Activated CD8-positive, alpha-beta memory T cell treated with anti-CD3 and anti-CD28 coated beads for 24 hours (primary cell): ENCODE results near the gene RPS15.
"Not testable (repeated sequence)": the region's sequence is repeated elsewhere in the genome, so short reads cannot be mapped to it uniquely, and the experiment has no call there.

Experiments
- DNase-seq: peaks from one replicate; pipeline ENCODE4 v3.0.0-alpha.2; 2020

RPS15 gene

GRCh38 chr19:1402411-1403070, 35.7 kb upstream of the RPS15 start:
- DNase-seq, result no peak

- DNase-seq, result peak; percentile 100
Measured at GRCh38 chr19:1406774-1407527, 31.2 kb upstream of the RPS15 start.

GRCh38 chr19:1407528-1408299, 30.5 kb upstream of the RPS15 start, which contains the start of gene DAZAP1:
Gene DAZAP1, plus strand, starts transcription at chr19:1407586. Its CDS starts 188 bp downstream, at chr19:1407774.
- no peak for DNase-seq

GRCh38 chr19:1408300-1409203, 29.6 kb upstream of the RPS15 start:
- peak; percentile 85 for DNase-seq

GRCh38 chr19:1409204-1410005, 28.8 kb upstream of the RPS15 start:
- DNase-seq, result no peak

GRCh38 chr19:1410136-1410786, 27.9 kb upstream of the RPS15 start:
- no peak for DNase-seq

GRCh38 chr19:1410789-1411188, 27.4 kb upstream of the RPS15 start:
- DNase-seq, result no peak

- no peak for DNase-seq
Measured at GRCh38 chr19:1411255-1412191, 26.7 kb upstream of the RPS15 start.

GRCh38 chr19:1412323-1412923, 25.8 kb upstream of the RPS15 start:
- no peak for DNase-seq

GRCh38 chr19:1412995-1413800, 25.0 kb upstream of the RPS15 start:
- no peak for DNase-seq

GRCh38 chr19:1416014-1416841, 22.0 kb upstream of the RPS15 start:
- DNase-seq, result no peak

- no peak for DNase-seq
Measured at GRCh38 chr19:1417145-1417544, 21.1 kb upstream of the RPS15 start.

GRCh38 chr19:1417681-1418495, 20.3 kb upstream of the RPS15 start:
- no peak for DNase-seq

GRCh38 chr19:1418496-1418775, 19.8 kb upstream of the RPS15 start:
- DNase-seq, result no peak

- no peak for DNase-seq
Measured at GRCh38 chr19:1418951-1419738, 19.1 kb upstream of the RPS15 start.

- not testable (repeated sequence) for DNase-seq
Measured at GRCh38 chr19:1420085-1420484, 18.1 kb upstream of the RPS15 start.
